K562 (cell line): Measurements from ENCODE around the gene PRSS22. TPM values are rescaled to one million over a fixed set of nuclear protein-coding genes. Genes with fewer than 3 reads are reported as not detected.
A peak's percentile ranks its signal among the peaks of the same experiment; 100 is the strongest.

Source experiments
- ATAC-seq: fragments of 200-7000 bp; cut with Tn5 transposase; 3 replicates; pipeline ENCODE4 v1.9.1; 2020; ENCODE audit warnings: moderate library complexity
- BruUV-seq: library from RNA; stranded (reverse); fragments of 400-500 nt; replicated peaks from 2 replicates; lab custom pipeline; 2021; lab: Mats Ljungman, UMichigan
- CTCF ChIA-PET: fragments of 300-600 bp; formaldehyde crosslinking; extraction: SDS; loops from one replicate; lab custom pipeline; 2021; ENCODE audit warnings: low intra/inter-chr PET ratio; lab: Yijun Ruan, JAX
- POLR2A ChIA-PET: fragments of 300-600, 350-650 bp; sonication (Branson Sonifier 250); formaldehyde crosslinking; extraction: SDS; loops from one replicate; lab custom pipeline; 2021; ENCODE audit warnings: antibody characterized with exemption, inconsistent platforms; lab: Yijun Ruan, JAX
- DNase-seq, 4 experiments: peaks; one replicate each; pipeline versions ENCODE4 v3.0.0 to v3.0.0-alpha.2; 2011 to 2018; ENCODE audit warnings: low spot score in 3 of 4, mixed read lengths in 3 of 4; ENCODE audit errors: extremely low read depth in 1 of 4
- FAIRE-seq: peaks from 2 replicates; lab custom pipeline; 2011; peaks lifted over from hg19 to GRCh38; lab: Jason Lieb, UNC
- H2AFZ ChIP-seq: 2 replicates; pipeline ENCODE4 v1.6.0; 2011; ENCODE audit warnings: low read depth, low read length, control low read depth, inconsistent platforms
- H3K27ac ChIP-seq: fragments of 200-600 bp; 3 replicates; pipeline ENCODE4 v1.8.0; 2011; ENCODE audit warnings: low read depth, mild to moderate bottlenecking, control low read depth, inconsistent platforms, low read length, moderate library complexity, mixed read lengths; ENCODE audit errors: extremely low read depth
- H3K27me3 ChIP-seq, 2 experiments: fragments of 300-600 bp in 1 of 2; 2 replicates in 1 of 2; 3 replicates in 1 of 2; pipeline versions ENCODE4 v1.6.0 to v1.8.0; 2011; ENCODE audit warnings: inconsistent platforms in 2 of 2, low read length in 2 of 2, mild to moderate bottlenecking in 1 of 2, mixed read lengths in 1 of 2, moderate library complexity in 1 of 2; ENCODE audit not compliant: control insufficient read depth in 2 of 2, insufficient read depth in 2 of 2
- H3K36me3 ChIP-seq: fragments of 300-600 bp; 3 replicates; pipeline ENCODE4 v1.8.0; 2011; ENCODE audit warnings: mild to moderate bottlenecking, low read length, inconsistent platforms; ENCODE audit not compliant: control insufficient read depth, insufficient read depth
- H3K4me1 ChIP-seq, 2 experiments: fragments of 200-600 bp in 1 of 2; replicated peaks in 1 of 2; 2 replicates in 1 of 2; 3 replicates in 1 of 2; pipeline versions ENCODE4 v1.5.1 to v1.8.0; 2011; ENCODE audit warnings: inconsistent platforms in 2 of 2, low read length in 2 of 2, mild to moderate bottlenecking in 1 of 2, mixed read lengths in 1 of 2, moderate library complexity in 1 of 2; ENCODE audit not compliant: control insufficient read depth in 2 of 2, insufficient read depth in 2 of 2
- H3K4me2 ChIP-seq: 2 replicates; pipeline ENCODE4 v1.6.1; 2011; ENCODE audit warnings: low read length, control low read depth, inconsistent platforms, mixed read lengths; ENCODE audit not compliant: insufficient read depth
- H3K4me3 ChIP-seq: fragments of 200-600 bp; sonication (generic), shearing (Covaris generic); 2 replicates; pipeline ENCODE4 v1.5.1; 2016; ENCODE audit warnings: control low read depth, inconsistent platforms
- H3K79me2 ChIP-seq: fragments of 200-600 bp; 3 replicates; pipeline ENCODE4 v1.8.0; 2011; ENCODE audit warnings: low read length, inconsistent platforms; ENCODE audit not compliant: control insufficient read depth, insufficient read depth
- H3K9ac ChIP-seq, 2 experiments: 2 replicates each; pipeline versions ENCODE4 v1.6.0 to v1.6.1; 2011; ENCODE audit warnings: low read depth in 2 of 2, low read length in 2 of 2, control low read depth in 1 of 2, inconsistent platforms in 1 of 2, mild to moderate bottlenecking in 1 of 2, mixed read lengths in 1 of 2; ENCODE audit not compliant: insufficient read depth in 1 of 2
- H3K9me1 ChIP-seq: one replicate; pipeline ENCODE4 v1.6.0; 2011; ENCODE audit warnings: inconsistent platforms, mild to moderate bottlenecking, low read length, moderate library complexity; ENCODE audit not compliant: control insufficient read depth, insufficient read depth
- H3K9me3 ChIP-seq: replicated peaks from 2 replicates; pipeline ENCODE4 v1.5.1; 2011; ENCODE audit warnings: low read depth, low read length, inconsistent platforms; ENCODE audit not compliant: control insufficient read depth, insufficient read depth
- H4K20me1 ChIP-seq: replicated peaks from 2 replicates; pipeline ENCODE4 v1.6.1; 2011; ENCODE audit warnings: low read length, inconsistent platforms, mixed read lengths; ENCODE audit not compliant: control insufficient read depth, insufficient read depth
- BCOR ChIP-seq: fragments of 450-650 bp; IDR thresholded peaks from 2 replicates; pipeline ENCODE4 v1.6.1; 2016
- CREB1 ChIP-seq, 2 experiments: sonication (generic) in 1 of 2; formaldehyde crosslinking in 1 of 2; IDR thresholded peaks; 2 replicates each; pipeline versions ENCODE4 v1.6.1 to v1.8.0; 2012 to 2022; ENCODE audit warnings: inconsistent platforms in 1 of 2, mild to moderate bottlenecking in 1 of 2, missing genetic modification reagents in 1 of 2, moderate library complexity in 1 of 2
- ESRRB ChIP-seq: fragments of 250-450 bp; sonication (Bioruptor Pico); IDR thresholded peaks from 2 replicates; pipeline ENCODE4 v1.5.0; 2020; ENCODE audit warnings: mild to moderate bottlenecking, moderate library complexity, borderline replicate concordance
- FOXM1 ChIP-seq, 2 experiments: fragments of 450-650 bp in 1 of 2; sonication (generic) in 1 of 2; formaldehyde crosslinking in 1 of 2; IDR thresholded peaks; 2 replicates each; pipeline versions ENCODE4 v1.6.1 to v1.9.0; 2017 to 2022; ENCODE audit warnings: low read depth in 2 of 2, mild to moderate bottlenecking in 2 of 2, missing genetic modification reagents in 1 of 2, moderate library complexity in 1 of 2
- LARP7 ChIP-seq: fragments of 450-650 bp; IDR thresholded peaks from 2 replicates; pipeline ENCODE4 v1.6.1; 2016
- MCM2 ChIP-seq: fragments of 450-650 bp; IDR thresholded peaks from 2 replicates; pipeline ENCODE4 v1.6.1; 2017; ENCODE audit warnings: low read depth, mild to moderate bottlenecking
- SRSF7 ChIP-seq: fragments of 200-400 bp; formaldehyde crosslinking; optimal IDR thresholded peaks from 2 replicates; pipeline ENCODE3; 2017; ENCODE audit warnings: mild to moderate bottlenecking, low read depth, low read length
- SUPT5H ChIP-seq: fragments of 450-650 bp; IDR thresholded peaks from 2 replicates; pipeline ENCODE4 v1.6.1; 2016
- USF2 ChIP-seq: sonication (generic); formaldehyde crosslinking; IDR thresholded peaks from 2 replicates; pipeline ENCODE4 v1.5.0; 2020; ENCODE audit warnings: missing genetic modification reagents
- WHSC1 ChIP-seq: IDR thresholded peaks from one replicate; pipeline ENCODE4 v1.6.1; 2012; ENCODE audit warnings: low read length, control low read depth, inconsistent platforms
- ZNF134 ChIP-seq: fragments of 250-450 bp; sonication (Bioruptor Pico); conservative IDR thresholded peaks from 2 replicates; pipeline ENCODE4 v1.4.0; 2020
- ZNF274 ChIP-seq: IDR thresholded peaks from 2 replicates; pipeline ENCODE4 v1.6.1; 2011; ENCODE audit warnings: low read depth, mild to moderate bottlenecking, low read length, moderate library complexity, borderline replicate concordance
- ZNF311 ChIP-seq: fragments of 250-450 bp; sonication (Bioruptor Pico); IDR thresholded peaks from 2 replicates; pipeline ENCODE4 v1.4.0; 2020; ENCODE audit warnings: mild to moderate bottlenecking, moderate library complexity
- ZNF395 ChIP-seq: fragments of 200-800 bp; sonication (Bioruptor generic); IDR thresholded peaks from 2 replicates; pipeline ENCODE4 v1.6.1; 2017; ENCODE audit warnings: missing genetic modification characterization, missing compliant biosample characterization
- ZNF644 ChIP-seq: fragments of 200-800 bp; sonication (Bioruptor generic); IDR thresholded peaks from 2 replicates; pipeline ENCODE4 v1.6.1; 2016; ENCODE audit warnings: low read depth, missing genetic modification characterization, missing compliant biosample characterization
- WGBS: fragments of 100-300 bp; shearing (Covaris generic); methylation state at CpG from one replicate; pipeline ENCODE4 v1.1.6; 2016; ENCODE audit warnings: low coverage, mixed read lengths; ENCODE audit not compliant: insufficient coverage; ENCODE audit errors: missing lambda C conversion rate; 5-methylcytosine and 5-hydroxymethylcytosine counted together
- in situ Hi-C: fragments of 300-500 bp; cut with MboI; formaldehyde crosslinking; loops from 4 replicates; pipeline ENCODE4 v1.15.0; 2018; ENCODE audit warnings: inconsistent platforms, mixed read lengths
- intact Hi-C: fragments of 100-400 bp; cut with micrococcal nuclease; formaldehyde crosslinking; loops from 2 replicates; pipeline ENCODE4 v1.14.2; 2022
- polyA plus RNA-seq, 8 experiments: library from polyadenylated mRNA; depleted of rRNA in 4 of 8; stranded (reverse) in 5 of 8; unstranded in 3 of 8; fragments of >200 nt; fragmentation: Nextera tagmentation in 2 of 8; fragmentation: Illumina TruSeq in 1 of 8; extraction: Ambion mirVana in 2 of 8; extraction: Trizol in 1 of 8; gene quantifications; 2 replicates each; pipeline versions ENCODE4 v1.2.1 to v1.2.3, GENCODE V29; 2011 to 2014; ENCODE audit warnings: inconsistent platforms in 1 of 8, missing spikeins in 1 of 8
- total RNA-seq, 7 experiments: library from RNA; depleted of rRNA in 6 of 7; stranded (reverse); fragments of >200 nt in 6 of 7; fragmentation: Illumina TruSeq in 2 of 7; extraction: Trizol in 2 of 7; gene quantifications; 2 replicates each; pipeline versions ENCODE4 v1.2.1 to v1.2.3, GENCODE V29; 2011 to 2021; ENCODE audit warnings: low replicate concordance in 1 of 7
- TF ChIP-seq, protein P1 (sequence below): fragments of 250-450 bp; sonication (Bioruptor Pico); IDR thresholded peaks from 2 replicates; pipeline ENCODE4 v1.5.0; 2020; ENCODE audit warnings: mild to moderate bottlenecking, borderline replicate concordance
- TF ChIP-seq, protein P2 (sequence below): sonication (generic); formaldehyde crosslinking; IDR thresholded peaks from 2 replicates; pipeline ENCODE4 v1.8.0; 2022; ENCODE audit warnings: mild to moderate bottlenecking, missing genetic modification reagents

The PRSS22 gene
- total and polyA plus RNA-seq, 9 of the 15 experiments (the other 6 are each of a cell fraction or from before 2014, with no cell fraction given) = 0.13 to 0.42 TPM; not detected in 7

- no peaks in the 10 kb centered on the region for H4K20me1 ChIP-seq
- POLR2A ChIA-PET = no interaction called here
- in situ Hi-C loops = no loop called here
- H3K27ac ChIP-seq = no peak overlapping the region
- intact Hi-C loops = no loop called here
- ATAC-seq (0 out of 3 replicates have a peak, but pooled peaks have one; percentile 19), FAIRE-seq (peak; percentile 85), DNase-seq (peak; percentile 34 to 71 (median 52))
- BruUV-seq = no TSS peak
- H3K9ac ChIP-seq = no peak overlapping the region
- H3K4me3 ChIP-seq = no peak overlapping the region
- H3K4me2 ChIP-seq = no peak overlapping the region
- peaks cover 3 to 38% of the 10 kb centered on the region in 2 experiments; a peak in 3 of 5 replicates for H3K27me3 ChIP-seq
- CTCF ChIA-PET = no interaction called here
- H3K79me2 ChIP-seq = no peaks in the 10 kb centered on the region
- no peak overlapping the region for H2AFZ ChIP-seq
- no peaks in the 10 kb centered on the region for H3K36me3 ChIP-seq
- H3K4me1 ChIP-seq = peaks cover 0 to 30% of the 10 kb centered on the region in 2 experiments; a peak in 3 of 5 replicates
- 9% methylated on average over 8 of the region's 8 CpGs for WGBS
- H3K9me3 ChIP-seq = no peaks in the 10 kb centered on the region
- H3K9me1 ChIP-seq = no peaks in the 10 kb centered on the region
- TF ChIP-seq LARP7 (no peak), WHSC1 (no peak), MCM2 (no peak), ESRRB (no peak), ZNF134 (no peak), ZNF274 (no peak), USF2 (CRISPR knock-in tag) (0 out of 2 replicates have a peak, but pooled peaks have one; percentile 4), SRSF7 (no peak), BCOR (no peak), SUPT5H (no peak), ZNF311 (CRISPR knock-in tag) (no peak), CREB1 (IDR thresholded peaks at IDR 0.05) (no peak), CREB1 (CRISPR knock-in tag; IDR thresholded peaks at IDR 0.05) (0 out of 2 replicates have a peak, but pooled peaks have one; percentile 49), ZNF644 (tag) (0 out of 2 replicates have a peak, but pooled peaks have one; percentile 34), ZNF395 (CRISPR knock-in tag) (no peak), FOXM1 (IDR thresholded peaks at IDR 0.05; ENCODE audit: low read depth) (no peak), FOXM1 (CRISPR knock-in tag; IDR thresholded peaks at IDR 0.05; ENCODE audit: low read depth) (no peak)
- TF ChIP-seq, protein P1, sequence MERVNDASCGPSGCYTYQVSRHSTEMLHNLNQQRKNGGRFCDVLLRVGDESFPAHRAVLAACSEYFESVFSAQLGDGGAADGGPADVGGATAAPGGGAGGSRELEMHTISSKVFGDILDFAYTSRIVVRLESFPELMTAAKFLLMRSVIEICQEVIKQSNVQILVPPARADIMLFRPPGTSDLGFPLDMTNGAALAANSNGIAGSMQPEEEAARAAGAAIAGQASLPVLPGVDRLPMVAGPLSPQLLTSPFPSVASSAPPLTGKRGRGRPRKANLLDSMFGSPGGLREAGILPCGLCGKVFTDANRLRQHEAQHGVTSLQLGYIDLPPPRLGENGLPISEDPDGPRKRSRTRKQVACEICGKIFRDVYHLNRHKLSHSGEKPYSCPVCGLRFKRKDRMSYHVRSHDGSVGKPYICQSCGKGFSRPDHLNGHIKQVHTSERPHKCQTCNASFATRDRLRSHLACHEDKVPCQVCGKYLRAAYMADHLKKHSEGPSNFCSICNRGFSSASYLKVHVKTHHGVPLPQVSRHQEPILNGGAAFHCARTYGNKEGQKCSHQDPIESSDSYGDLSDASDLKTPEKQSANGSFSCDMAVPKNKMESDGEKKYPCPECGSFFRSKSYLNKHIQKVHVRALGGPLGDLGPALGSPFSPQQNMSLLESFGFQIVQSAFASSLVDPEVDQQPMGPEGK = no peak
- TF ChIP-seq, protein P2, sequence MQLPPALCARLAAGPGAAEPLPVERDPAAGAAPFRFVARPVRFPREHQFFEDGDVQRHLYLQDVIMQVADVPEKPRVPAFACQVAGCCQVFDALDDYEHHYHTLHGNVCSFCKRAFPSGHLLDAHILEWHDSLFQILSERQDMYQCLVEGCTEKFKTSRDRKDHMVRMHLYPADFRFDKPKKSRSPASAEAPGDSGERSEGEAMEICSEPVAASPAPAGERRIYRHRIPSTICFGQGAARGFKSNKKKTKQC = peak; percentile 81; the same call in 1 of the 2 replicates
Measured at GRCh38 chr16:2860826-2861567, 3.0 kb upstream of the PRSS22 start.
